ENCODE data around the gene KCNH1. TPM values are rescaled to one million over a fixed set of nuclear protein-coding genes. Genes with fewer than 3 reads are reported as not detected.

KCNH1 gene
- total RNA-seq, 1 donor from 2014 or later, result not detected

DNA sequence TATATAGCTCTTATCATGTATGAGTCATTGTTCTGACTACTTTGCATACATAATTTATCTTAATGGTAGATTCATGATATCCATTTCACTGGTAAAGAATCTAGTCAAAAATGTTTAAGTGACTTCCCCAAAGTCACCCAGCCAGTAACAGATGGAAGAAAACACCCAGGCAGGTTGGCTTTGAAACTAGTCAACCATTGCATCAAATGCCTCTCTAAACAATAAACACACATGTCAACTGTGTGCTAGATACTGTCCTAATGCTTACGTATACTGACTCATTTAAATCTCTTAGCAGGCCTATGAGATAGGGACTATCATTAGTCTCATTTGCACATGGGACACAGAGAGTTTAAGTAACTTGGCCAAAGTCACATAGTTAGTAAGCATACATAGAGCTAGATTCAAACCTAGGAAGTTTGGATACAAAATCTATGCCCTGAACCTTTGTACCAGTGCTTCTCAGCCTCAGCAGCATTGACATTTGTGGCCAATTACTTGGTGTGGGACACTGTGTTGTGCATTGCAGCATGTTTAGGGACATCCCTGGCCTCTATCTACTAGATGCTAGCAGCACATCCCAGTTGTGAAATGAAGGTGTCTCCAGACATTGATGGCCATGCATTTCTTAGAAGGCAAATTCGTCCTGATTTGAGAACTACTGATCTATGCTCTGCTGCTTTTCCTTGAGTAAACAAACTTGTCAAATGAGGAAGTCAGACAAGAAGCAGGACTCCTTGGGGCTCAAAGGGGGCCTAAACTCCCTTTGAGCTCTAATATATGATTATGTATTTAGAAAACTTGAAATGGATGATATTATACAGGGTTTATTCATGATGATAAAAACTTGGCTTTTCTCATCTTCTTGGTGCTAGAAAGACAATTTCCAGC is 316.3 kb downstream of the KCNH1 start:
- Histone ChIP-seq H3K36me3 (no peaks in the 10 kb centered on the region), H3K4me3 (no peak overlapping the region), H3K4me1 (no peaks in the 10 kb centered on the region), H3K27ac (no peak overlapping the region), H3K9me3 (no peaks in the 10 kb centered on the region), H3K27me3 (ENCODE audit: low read depth) (no peaks in the 10 kb centered on the region)
- TF ChIP-seq, protein P1, sequence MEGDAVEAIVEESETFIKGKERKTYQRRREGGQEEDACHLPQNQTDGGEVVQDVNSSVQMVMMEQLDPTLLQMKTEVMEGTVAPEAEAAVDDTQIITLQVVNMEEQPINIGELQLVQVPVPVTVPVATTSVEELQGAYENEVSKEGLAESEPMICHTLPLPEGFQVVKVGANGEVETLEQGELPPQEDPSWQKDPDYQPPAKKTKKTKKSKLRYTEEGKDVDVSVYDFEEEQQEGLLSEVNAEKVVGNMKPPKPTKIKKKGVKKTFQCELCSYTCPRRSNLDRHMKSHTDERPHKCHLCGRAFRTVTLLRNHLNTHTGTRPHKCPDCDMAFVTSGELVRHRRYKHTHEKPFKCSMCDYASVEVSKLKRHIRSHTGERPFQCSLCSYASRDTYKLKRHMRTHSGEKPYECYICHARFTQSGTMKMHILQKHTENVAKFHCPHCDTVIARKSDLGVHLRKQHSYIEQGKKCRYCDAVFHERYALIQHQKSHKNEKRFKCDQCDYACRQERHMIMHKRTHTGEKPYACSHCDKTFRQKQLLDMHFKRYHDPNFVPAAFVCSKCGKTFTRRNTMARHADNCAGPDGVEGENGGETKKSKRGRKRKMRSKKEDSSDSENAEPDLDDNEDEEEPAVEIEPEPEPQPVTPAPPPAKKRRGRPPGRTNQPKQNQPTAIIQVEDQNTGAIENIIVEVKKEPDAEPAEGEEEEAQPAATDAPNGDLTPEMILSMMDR (IDR thresholded peaks at IDR 0.05), result no peak
- DNase-seq (no peak), ATAC-seq (no peak)
- intact Hi-C loops (cut with DNase I), result no loop called here

GRCh38 chr1:210815641-210816550 is 318.1 kb downstream of the KCNH1 start:
- Histone ChIP-seq H3K27me3 (ENCODE audit: low read depth) (no peaks in the 10 kb centered on the region), H3K9me3 (no peaks in the 10 kb centered on the region), H3K4me1 (no peaks in the 10 kb centered on the region), H3K27ac (no peak overlapping the region), H3K4me3 (no peak overlapping the region), H3K36me3 (no peaks in the 10 kb centered on the region)
- ATAC-seq (no peak), DNase-seq (no peak)
- intact Hi-C loops (cut with DNase I), result no loop called here
- TF ChIP-seq, protein P1 (IDR thresholded peaks at IDR 0.05), result no peak

DNA sequence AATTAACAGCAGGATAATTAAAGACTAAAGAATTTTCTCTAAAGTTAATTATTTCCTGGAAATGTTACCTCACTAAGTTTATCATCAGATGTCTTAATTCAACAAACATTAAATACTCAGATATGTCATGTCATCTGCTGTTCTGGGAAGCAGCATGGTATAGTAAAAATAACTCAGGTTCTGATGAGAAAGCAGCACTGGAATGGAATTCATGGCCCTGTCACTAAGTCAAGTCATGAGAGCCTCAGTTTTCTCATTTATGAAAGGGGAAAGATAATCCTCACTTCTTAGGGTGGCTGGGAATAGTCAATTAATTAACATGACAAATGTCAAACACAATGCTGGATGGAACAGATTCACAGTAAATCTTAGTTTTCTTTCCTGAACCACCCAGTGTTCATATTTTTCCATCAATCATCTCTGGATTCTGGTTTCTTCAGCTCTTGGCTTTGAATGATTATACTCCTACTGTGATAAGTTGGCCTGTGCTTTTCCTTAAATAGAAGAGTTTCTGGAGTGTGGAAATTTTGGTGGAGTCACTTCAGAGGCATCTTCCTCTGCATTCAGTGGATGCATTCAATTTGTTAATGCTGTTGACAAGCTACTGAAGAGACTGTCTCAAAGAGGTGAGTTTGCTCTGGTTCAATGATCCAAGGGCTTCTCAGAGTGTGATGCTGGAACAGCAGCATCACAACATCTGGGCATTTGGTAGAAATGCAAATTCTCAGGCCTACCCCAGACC is 319.4 kb downstream of the KCNH1 start:
- no peak overlapping the region for H3K4me3 ChIP-seq
- ATAC-seq, result no peak
- no peak overlapping the region for H3K27ac ChIP-seq
- intact Hi-C loops (cut with DNase I), result no loop called here
- H3K4me1 ChIP-seq, result no peaks in the 10 kb centered on the region
- H3K36me3 ChIP-seq, result no peaks in the 10 kb centered on the region
- DNase-seq, result no peak
- TF ChIP-seq, protein P1 (IDR thresholded peaks at IDR 0.05), result no peak
- H3K9me3 ChIP-seq, result no peaks in the 10 kb centered on the region
- no peaks in the 10 kb centered on the region for H3K27me3 ChIP-seq (ENCODE audit: low read depth)

DNA sequence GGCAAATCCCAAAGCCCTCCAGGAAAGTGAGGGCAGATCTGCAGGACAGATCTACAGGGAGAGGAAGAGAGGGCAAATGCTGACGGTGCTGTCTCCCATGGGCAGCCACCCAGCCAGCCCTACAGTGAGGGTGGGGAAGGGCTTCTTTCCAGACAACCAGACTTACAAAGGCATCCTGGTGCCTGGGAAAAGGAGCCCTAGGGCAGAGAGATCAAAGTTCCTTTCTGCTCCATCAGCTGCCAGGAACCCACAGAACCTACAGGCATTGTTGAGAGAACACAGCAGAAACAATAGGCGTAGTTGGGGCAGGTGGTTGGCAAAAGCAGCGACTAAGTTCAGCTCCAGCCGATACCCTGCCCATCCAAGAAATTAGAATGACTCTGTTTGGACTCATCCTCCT is 332.4 kb downstream of the KCNH1 start:
- no peaks in the 10 kb centered on the region for H3K36me3 ChIP-seq
- no peaks in the 10 kb centered on the region for H3K4me1 ChIP-seq
- ATAC-seq, result no peak
- H3K27ac ChIP-seq, result no peak overlapping the region
- TF ChIP-seq, protein P1 (IDR thresholded peaks at IDR 0.05), result no peak
- no peak overlapping the region for H3K4me3 ChIP-seq
- intact Hi-C loops (cut with DNase I), result no loop called here
- DNase-seq, result no peak
- no peaks in the 10 kb centered on the region for H3K27me3 ChIP-seq (ENCODE audit: low read depth)
- H3K9me3 ChIP-seq, result no peaks in the 10 kb centered on the region

DNA sequence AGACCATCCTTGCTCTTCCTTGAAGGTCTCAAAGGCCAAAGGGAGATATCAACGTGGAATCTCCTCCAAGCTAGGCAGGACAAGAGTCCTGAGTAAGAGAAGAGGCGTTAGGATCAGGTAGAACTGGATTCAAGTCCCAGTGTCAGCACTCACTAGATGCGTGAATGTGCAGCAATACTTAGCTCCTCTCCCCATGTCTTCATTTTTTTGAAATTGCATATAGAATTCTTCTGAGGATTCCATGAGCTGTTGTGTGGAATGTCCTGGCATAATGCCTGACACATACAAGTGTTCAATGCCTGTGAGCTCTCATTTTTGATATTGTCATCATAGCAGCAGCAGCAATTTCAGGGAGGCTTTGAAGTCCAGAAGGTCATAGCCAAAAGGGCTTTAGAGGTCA is 333.2 kb downstream of the KCNH1 start:
- DNase-seq (no peak), ATAC-seq (no peak)
- Histone ChIP-seq H3K27ac (no peak overlapping the region), H3K36me3 (no peaks in the 10 kb centered on the region), H3K4me1 (no peaks in the 10 kb centered on the region), H3K9me3 (no peaks in the 10 kb centered on the region), H3K27me3 (ENCODE audit: low read depth) (no peaks in the 10 kb centered on the region), H3K4me3 (no peak overlapping the region)
- TF ChIP-seq, protein P1 (IDR thresholded peaks at IDR 0.05), result no peak
- intact Hi-C loops (cut with DNase I), result no loop called here

Measured in lower lobe of right lung (tissue), 2 donors.